Transverse colon (tissue), 4 donors: Measurements from ENCODE around the gene TNFSF4. TPM values are rescaled to one million over a fixed set of nuclear protein-coding genes. Genes with fewer than 3 reads are reported as not detected.

ENCODE experiments used
- DNase-seq: peaks from one replicate; pipeline ENCODE4 v3.0.0-alpha.2; 2019
- H3K27ac ChIP-seq, 4 donors: fragments of 200-600 bp; sonication (generic); 2 replicates each; pipeline ENCODE4 v1.5.1; 2016 to 2018; ENCODE audit warnings: inconsistent platforms in 4 of 4
- H3K27me3 ChIP-seq: fragments of 200-600 bp; sonication (generic); 2 replicates; pipeline ENCODE4 v1.5.1; 2017; ENCODE audit warnings: inconsistent platforms
- H3K36me3 ChIP-seq, 4 donors: fragments of 200-600 bp; sonication (generic); 2 replicates each; pipeline ENCODE4 v1.5.1; 2017 to 2019; ENCODE audit warnings: inconsistent platforms in 4 of 4
- H3K4me1 ChIP-seq, 4 donors: fragments of 200-600 bp; sonication (generic); 2 replicates each; pipeline ENCODE4 v1.5.1; 2017 to 2020; ENCODE audit warnings: inconsistent platforms in 4 of 4
- H3K4me3 ChIP-seq, 4 donors: fragments of 200-600 bp; sonication (generic); 1 replicate in 1 of 4; 2 replicates in 3 of 4; pipeline versions ENCODE4 v1.5.1 to v1.6.1; 2017 to 2019; ENCODE audit warnings: inconsistent platforms in 4 of 4
- H3K9me3 ChIP-seq, 2 donors: fragments of 200-600 bp; sonication (generic); 2 replicates each; pipeline ENCODE4 v1.5.1; 2017 to 2019; ENCODE audit warnings: inconsistent platforms in 2 of 2
- CTCF ChIP-seq, 5 experiments: fragments of 200-600 bp in 3 of 5; fragments of 450-650 bp in 2 of 5; sonication (generic) in 3 of 5; IDR thresholded peaks; 1 replicate in 2 of 5; 2 replicates in 3 of 5; pipeline ENCODE4 v1.5.1; 2016 to 2017; ENCODE audit warnings: antibody characterized with exemption in 5 of 5, inconsistent platforms in 3 of 5, mild to moderate bottlenecking in 2 of 5, moderate library complexity in 1 of 5
- EP300 ChIP-seq: sonication (generic); formaldehyde crosslinking; IDR thresholded peaks from one replicate; pipeline ENCODE4 v1.6.1; 2017; ENCODE audit warnings: antibody characterized with exemption, low read depth
- POLR2A ChIP-seq: fragments of 450-650 bp; IDR thresholded peaks from one replicate; pipeline ENCODE4 v1.6.1; 2016; ENCODE audit warnings: antibody characterized with exemption, mild to moderate bottlenecking, moderate library complexity
- POLR2AphosphoS5 ChIP-seq, 3 donors: sonication (generic); formaldehyde crosslinking; IDR thresholded peaks; one replicate each; pipeline ENCODE4 v1.6.1; 2016; ENCODE audit warnings: antibody characterized with exemption in 3 of 3
- WGBS, 2 donors: methylation state at CpG; one replicate each; pipeline ENCODE4 v1.1.5; 2018; ENCODE audit warnings: low coverage in 1 of 2; 5-methylcytosine and 5-hydroxymethylcytosine counted together
- in situ Hi-C, 4 donors: fragments of 200-750 bp; cut with MboI; loops; one replicate each; pipeline versions ENCODE4 v1.15.0 to v1.15.1; 2017; ENCODE audit warnings: low sequenced_read_pairs in 3 of 4, low pct_ligation_motif_present in 1 of 4, low pct_unique_long_range_greater_than_20kb in 1 of 4
- intact Hi-C: fragments of 100-400 bp; cut with DNase I; formaldehyde crosslinking; loops from one replicate; pipeline ENCODE4 v1.15.1; 2023; ENCODE audit warnings: low total_unique reads
- total RNA-seq, 4 donors: library from RNA; depleted of rRNA; stranded (reverse); fragments of >200 nt; gene quantifications; one replicate each; pipeline ENCODE4 v1.1.0, GENCODE V29; 2016

The TNFSF4 gene
- total RNA-seq, 4 donors from 2014 or later, result 1.4 to 1.6 (median 1.5) TPM; not detected in 1

DNA sequence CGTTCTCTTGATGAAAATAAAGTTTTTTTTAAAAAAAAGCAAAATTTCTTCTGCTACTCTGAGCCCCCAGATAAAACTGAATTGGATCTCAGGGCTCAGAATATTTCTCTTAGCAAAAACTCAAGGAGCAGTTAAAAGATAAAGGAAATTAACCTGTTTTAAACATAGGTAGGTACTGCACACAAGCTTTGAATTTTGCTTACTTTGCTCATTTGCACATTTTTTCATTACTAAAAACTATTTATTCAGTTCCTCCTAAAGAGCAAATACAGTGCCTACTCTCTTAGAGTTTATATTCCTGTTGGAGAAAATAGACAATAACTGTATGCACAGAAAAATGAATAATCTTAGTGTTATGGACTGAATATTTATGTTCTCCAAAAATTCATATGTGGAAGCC, 13.0 kb upstream of the TNFSF4 start:
- Histone ChIP-seq H3K4me3 (no peak overlapping the region), H3K4me1 (no peaks in the 10 kb centered on the region), H3K27ac (no peak overlapping the region), H3K36me3 (no peaks in the 10 kb centered on the region), H3K27me3 (no peaks in the 10 kb centered on the region), H3K9me3 (no peaks in the 10 kb centered on the region)
- no peak for TF ChIP-seq POLR2A
- TF ChIP-seq CTCF (IDR thresholded peaks at IDR 0.05), result no peak
- TF ChIP-seq EP300, result no peak
- no peak for TF ChIP-seq POLR2AphosphoS5 (IDR thresholded peaks at IDR 0.05)
- intact Hi-C loops (no loop called here), in situ Hi-C loops (no loop called here)
- no peak for DNase-seq
- 80 to 88% methylated on average over 1 of the region's 1 CpG for WGBS, 2 donors

- in situ Hi-C loops, result loop anchor here in 1 of 4 donors (10.0 kb wide), 1 partner anchor 469 kb away; no protein-coding TSS in a partner anchor
- peaks cover 0 to 14% (median 7%) of the 10 kb centered on the region in 4 donors for H3K4me1 ChIP-seq
- intact Hi-C loops, result no loop called here
- no peak for DNase-seq
- no peaks in the 10 kb centered on the region for H3K27me3 ChIP-seq
- TF ChIP-seq POLR2A (no peak), POLR2AphosphoS5 (IDR thresholded peaks at IDR 0.05) (no peak), CTCF (IDR thresholded peaks at IDR 0.05) (no peak), EP300 (no peak)
- H3K9me3 ChIP-seq, result no peaks in the 10 kb centered on the region
- H3K36me3 ChIP-seq, result no peaks in the 10 kb centered on the region
- no peak overlapping the region for H3K4me3 ChIP-seq
- no peak overlapping the region for H3K27ac ChIP-seq
- 100% methylated on average over 1 of the region's 1 CpG for WGBS, 2 donors
Observed at GRCh38 chr1:173213665-173214064, 6.5 kb upstream of the TNFSF4 start.

DNA sequence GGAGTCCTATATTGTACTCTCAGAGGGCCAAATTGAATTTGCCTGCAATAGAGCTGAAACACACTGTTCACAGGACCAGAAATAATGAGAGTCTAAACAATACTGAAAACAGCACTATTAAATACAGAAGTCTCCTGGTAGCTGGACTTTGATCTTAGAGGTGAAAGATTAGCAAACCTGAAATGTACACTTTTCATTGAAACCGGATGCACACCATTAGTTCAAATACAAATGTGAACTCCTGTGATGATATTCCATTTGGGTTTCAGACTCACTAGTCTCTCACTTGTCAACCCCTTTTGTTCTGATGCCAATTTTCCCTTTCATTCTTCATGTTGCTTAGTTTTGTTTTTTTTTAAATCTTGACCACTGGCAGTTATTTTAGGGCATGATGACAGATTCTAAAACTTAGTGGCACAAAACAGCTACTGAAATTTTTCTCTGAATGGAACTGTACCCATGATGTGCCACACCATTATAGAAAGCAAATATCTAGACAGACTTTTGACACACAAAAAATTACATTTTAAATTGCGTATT, 5.9 kb upstream of the TNFSF4 start:
- Histone ChIP-seq H3K4me3 (no peak overlapping the region), H3K36me3 (no peaks in the 10 kb centered on the region), H3K9me3 (no peaks in the 10 kb centered on the region), H3K27me3 (no peaks in the 10 kb centered on the region), H3K27ac (no peak overlapping the region), H3K4me1 (peaks cover 0 to 14% (median 7%) of the 10 kb centered on the region in 4 donors)
- intact Hi-C loops (no loop called here), in situ Hi-C loops (loop anchor here in 1 of 4 donors (10.0 kb wide), 1 partner anchor 468 kb away; no protein-coding TSS in a partner anchor)
- 70 to 77% methylated on average over 2 of the region's 2 CpGs for WGBS, 2 donors
- no peak for DNase-seq
- TF ChIP-seq POLR2AphosphoS5 (IDR thresholded peaks at IDR 0.05) (no peak), CTCF (IDR thresholded peaks at IDR 0.05) (no peak), EP300 (no peak)

DNA sequence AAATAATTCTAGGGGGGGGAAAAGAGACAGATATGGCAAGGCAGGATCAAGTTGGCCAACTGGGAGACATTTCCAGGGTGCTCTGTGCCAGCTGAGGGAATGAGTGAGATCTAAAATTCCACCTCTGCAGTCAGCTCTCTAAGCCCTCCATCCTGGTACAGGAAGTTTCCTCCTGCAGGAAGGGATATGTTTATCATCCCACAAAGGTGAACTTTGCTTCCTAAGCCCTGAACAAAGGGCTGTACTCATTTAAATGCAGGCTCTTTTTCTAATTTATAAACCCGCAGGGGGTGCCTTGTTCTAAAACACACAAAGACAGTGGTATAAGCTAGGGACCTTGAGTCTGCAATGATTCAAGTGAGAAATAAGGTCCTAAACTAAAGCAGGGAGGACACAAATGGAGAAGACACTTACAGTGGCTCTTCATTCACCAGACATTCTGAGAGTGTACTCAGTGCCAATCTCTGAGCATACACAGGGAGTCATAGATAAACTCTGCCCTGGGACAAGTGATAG, 3.6 kb upstream of the TNFSF4 start:
- Histone ChIP-seq H3K4me3 (no peak overlapping the region), H3K9me3 (no peaks in the 10 kb centered on the region), H3K27me3 (no peaks in the 10 kb centered on the region), H3K27ac (peak overlapping the region; percentile 17 to 54 (median 43)), H3K36me3 (no peaks in the 10 kb centered on the region), H3K4me1 (peaks cover 0 to 35% (median 14%) of the 10 kb centered on the region in 4 donors)
- TF ChIP-seq POLR2AphosphoS5 (IDR thresholded peaks at IDR 0.05) (no peak), POLR2A (no peak), CTCF (IDR thresholded peaks at IDR 0.05) (no peak), EP300 (no peak)
- no peak for DNase-seq
- WGBS, 2 donors, result 43% methylated on average over 1 of the region's 1 CpG; no CpG with 5 or more reads in 1 of the 2 donors
- in situ Hi-C loops (loop anchor here in 1 of 4 donors (10.0 kb wide), 1 partner anchor 466 kb away; no protein-coding TSS in a partner anchor), intact Hi-C loops (no loop called here)
